HG03039 (cell line): ENCODE data around the gene PDE6H.

Experiments used
- ATAC-seq: cut with Tn5 transposase; IDR thresholded peaks from one replicate; pipeline ENCODE4 v1.9.1; 2021; ENCODE audit warnings: mild to moderate bottlenecking, moderate library complexity; ENCODE audit not compliant: unreplicated experiment

The PDE6H gene

GRCh38 chr12:14950982-14951746 is 21.7 kb upstream of the PDE6H start:
- ATAC-seq, result no peak

GRCh38 chr12:14951851-14952250 is 21.0 kb upstream of the PDE6H start:
- ATAC-seq, result no peak

GRCh38 chr12:14952299-14952921 is 20.4 kb upstream of the PDE6H start:
- ATAC-seq, result peak; percentile 48

- no peak for ATAC-seq
Measured at GRCh38 chr12:14953752-14954151, 19.1 kb upstream of the PDE6H start.

- ATAC-seq, result no peak
Measured at GRCh38 chr12:14954269-14954668, 18.6 kb upstream of the PDE6H start.

- no peak for ATAC-seq
Measured at GRCh38 chr12:14956024-14956891, 16.6 kb upstream of the PDE6H start.

GRCh38 chr12:14956905-14957304 is 15.9 kb upstream of the PDE6H start:
- no peak for ATAC-seq

- ATAC-seq, result no peak
Measured at GRCh38 chr12:14957551-14958168, 15.2 kb upstream of the PDE6H start.

- no peak for ATAC-seq
Measured at GRCh38 chr12:14958361-14959125, 14.3 kb upstream of the PDE6H start.

- ATAC-seq, result no peak
Measured at GRCh38 chr12:14959126-14959440, 13.8 kb upstream of the PDE6H start.

- ATAC-seq, result no peak
Measured at GRCh38 chr12:14959463-14959862, 13.4 kb upstream of the PDE6H start.

GRCh38 chr12:14959916-14960496 is 12.8 kb upstream of the PDE6H start:
- no peak for ATAC-seq

- peak; percentile 28 for ATAC-seq
Measured at GRCh38 chr12:14960548-14961465, 12.0 kb upstream of the PDE6H start.

GRCh38 chr12:14961466-14962152 is 11.2 kb upstream of the PDE6H start, which contains the start of gene ARHGDIB:
ARHGDIB (minus strand) TSS chr12:14961601; CDS start chr12:14950712, 10,889 bp downstream.
- ATAC-seq, result peak; percentile 64

GRCh38 chr12:14962153-14962539 is 10.7 kb upstream of the PDE6H start:
- ATAC-seq, result no peak

- ATAC-seq, result no peak
Measured at GRCh38 chr12:14962797-14963196, 10.0 kb upstream of the PDE6H start.

GRCh38 chr12:14963520-14963919 is 9.3 kb upstream of the PDE6H start:
- no peak for ATAC-seq

- no peak for ATAC-seq
Measured at GRCh38 chr12:14964406-14964805, 8.4 kb upstream of the PDE6H start.
